Measurements from ENCODE around the gene PDZD2.

The PDZD2 gene

GRCh38 chr5:31888564-31888963 is 249.6 kb downstream of the PDZD2 start:
- DNase-seq (ENCODE audit: low spot score): no peak
- in situ Hi-C loops (cut with MboI; ENCODE audit: low pct_unique_long_range_greater_than_20kb, low sequenced_read_pairs, unreplicated experiment): no loop called here
- TF ChIP-seq, protein P1, sequence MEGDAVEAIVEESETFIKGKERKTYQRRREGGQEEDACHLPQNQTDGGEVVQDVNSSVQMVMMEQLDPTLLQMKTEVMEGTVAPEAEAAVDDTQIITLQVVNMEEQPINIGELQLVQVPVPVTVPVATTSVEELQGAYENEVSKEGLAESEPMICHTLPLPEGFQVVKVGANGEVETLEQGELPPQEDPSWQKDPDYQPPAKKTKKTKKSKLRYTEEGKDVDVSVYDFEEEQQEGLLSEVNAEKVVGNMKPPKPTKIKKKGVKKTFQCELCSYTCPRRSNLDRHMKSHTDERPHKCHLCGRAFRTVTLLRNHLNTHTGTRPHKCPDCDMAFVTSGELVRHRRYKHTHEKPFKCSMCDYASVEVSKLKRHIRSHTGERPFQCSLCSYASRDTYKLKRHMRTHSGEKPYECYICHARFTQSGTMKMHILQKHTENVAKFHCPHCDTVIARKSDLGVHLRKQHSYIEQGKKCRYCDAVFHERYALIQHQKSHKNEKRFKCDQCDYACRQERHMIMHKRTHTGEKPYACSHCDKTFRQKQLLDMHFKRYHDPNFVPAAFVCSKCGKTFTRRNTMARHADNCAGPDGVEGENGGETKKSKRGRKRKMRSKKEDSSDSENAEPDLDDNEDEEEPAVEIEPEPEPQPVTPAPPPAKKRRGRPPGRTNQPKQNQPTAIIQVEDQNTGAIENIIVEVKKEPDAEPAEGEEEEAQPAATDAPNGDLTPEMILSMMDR (IDR thresholded peaks at IDR 0.05; ENCODE audit: extremely low read depth, insufficient read depth, missing control alignments): no peak

- DNase-seq (ENCODE audit: low spot score): no peak
- in situ Hi-C loops (cut with MboI; ENCODE audit: low pct_unique_long_range_greater_than_20kb, low sequenced_read_pairs, unreplicated experiment): no loop called here
Measured at GRCh38 chr5:31889001-31889561, 250.2 kb downstream of the PDZD2 start.

GRCh38 chr5:31890046-31890445 is 251.1 kb downstream of the PDZD2 start:
- no peak for DNase-seq (ENCODE audit: low spot score)
- in situ Hi-C loops (cut with MboI; ENCODE audit: low pct_unique_long_range_greater_than_20kb, low sequenced_read_pairs, unreplicated experiment): no loop called here
- TF ChIP-seq, protein P1 (IDR thresholded peaks at IDR 0.05; ENCODE audit: extremely low read depth, insufficient read depth, missing control alignments): no peak

More at GRCh38 chr5:31889001-31889561, 250.2 kb downstream of the PDZD2 start:
- TF ChIP-seq, protein P1 (IDR thresholded peaks at IDR 0.05; ENCODE audit: extremely low read depth, insufficient read depth, missing control alignments): no peak

GRCh38 chr5:31894141-31894540 is 255.2 kb downstream of the PDZD2 start:
- in situ Hi-C loops (cut with MboI; ENCODE audit: low pct_unique_long_range_greater_than_20kb, low sequenced_read_pairs, unreplicated experiment): no loop called here
- TF ChIP-seq, protein P1 (IDR thresholded peaks at IDR 0.05; ENCODE audit: extremely low read depth, insufficient read depth, missing control alignments): no peak
- no peak for DNase-seq (ENCODE audit: low spot score)

- no peak for DNase-seq (ENCODE audit: low spot score)
- in situ Hi-C loops (cut with MboI; ENCODE audit: low pct_unique_long_range_greater_than_20kb, low sequenced_read_pairs, unreplicated experiment): no loop called here
- TF ChIP-seq, protein P1 (IDR thresholded peaks at IDR 0.05; ENCODE audit: extremely low read depth, insufficient read depth, missing control alignments): no peak
Measured at GRCh38 chr5:31895199-31895820, 256.4 kb downstream of the PDZD2 start.

DNA sequence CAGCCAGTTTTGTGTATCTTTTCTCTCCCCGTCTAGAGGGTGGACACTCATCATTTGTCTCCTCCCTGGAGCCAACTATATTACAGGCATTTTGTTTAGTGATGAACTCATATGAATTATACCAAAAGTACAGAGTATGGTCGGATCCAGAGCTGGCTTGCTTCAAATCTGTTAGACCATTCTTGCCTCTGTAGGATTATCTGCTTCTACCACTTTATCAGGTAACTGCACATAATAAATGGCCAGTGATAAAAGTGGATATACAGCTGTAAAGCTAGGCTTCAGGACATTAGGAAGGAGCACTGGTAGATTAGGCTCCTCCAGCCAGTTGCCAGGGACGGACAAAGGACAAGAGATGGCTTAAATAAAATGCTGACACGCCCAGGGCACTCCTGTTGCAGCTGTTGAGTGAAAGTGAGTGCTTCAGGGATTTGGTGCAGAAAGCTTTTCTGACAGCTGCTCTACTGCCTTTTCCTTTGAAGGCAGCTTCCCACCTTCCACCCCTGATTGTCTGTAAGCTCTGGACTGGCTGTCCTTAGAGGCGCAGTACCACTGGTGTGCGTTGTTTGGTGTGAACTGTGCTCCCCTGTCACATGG is 259.2 kb downstream of the PDZD2 start:
- in situ Hi-C loops (cut with MboI; ENCODE audit: low pct_unique_long_range_greater_than_20kb, low sequenced_read_pairs, unreplicated experiment): no loop called here
- DNase-seq (ENCODE audit: low spot score): no peak
- TF ChIP-seq, protein P1 (IDR thresholded peaks at IDR 0.05; ENCODE audit: extremely low read depth, insufficient read depth, missing control alignments): no peak

All from GM13977 (cell line).